Fibroblast of upper back skin (primary cell): ENCODE measurements around the gene FARP1.
A peak's percentile ranks its signal among the peaks of the same experiment; 100 is the strongest.
"Not testable (repeated sequence)": the region's sequence is repeated elsewhere in the genome, so short reads cannot be mapped to it uniquely, and the experiment has no call there.

Experiments used
- DNase-seq: peaks from one replicate; pipeline ENCODE4 v3.0.0-alpha.2; 2013

FARP1 gene

DNA sequence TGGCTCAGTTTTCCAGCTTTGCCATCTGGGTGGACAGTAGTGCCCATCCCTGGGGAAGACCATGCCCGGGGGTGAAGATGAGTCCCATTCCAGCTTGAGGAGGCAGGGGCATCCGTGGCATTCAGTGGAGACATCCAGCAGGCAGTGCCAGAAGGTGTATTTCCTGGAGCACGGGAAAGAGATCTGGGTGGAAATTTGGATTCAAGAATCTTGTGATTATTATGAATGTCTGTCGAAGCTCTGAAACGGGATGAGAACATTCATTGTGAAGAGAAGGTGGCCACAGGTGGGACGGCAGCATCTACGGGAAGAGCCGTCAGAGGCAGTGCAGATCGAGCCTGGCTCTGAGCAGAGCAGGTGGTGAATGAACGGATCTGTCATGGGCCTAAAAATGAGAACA, 201.5 kb downstream of the FARP1 start:
- no peak for DNase-seq

DNA sequence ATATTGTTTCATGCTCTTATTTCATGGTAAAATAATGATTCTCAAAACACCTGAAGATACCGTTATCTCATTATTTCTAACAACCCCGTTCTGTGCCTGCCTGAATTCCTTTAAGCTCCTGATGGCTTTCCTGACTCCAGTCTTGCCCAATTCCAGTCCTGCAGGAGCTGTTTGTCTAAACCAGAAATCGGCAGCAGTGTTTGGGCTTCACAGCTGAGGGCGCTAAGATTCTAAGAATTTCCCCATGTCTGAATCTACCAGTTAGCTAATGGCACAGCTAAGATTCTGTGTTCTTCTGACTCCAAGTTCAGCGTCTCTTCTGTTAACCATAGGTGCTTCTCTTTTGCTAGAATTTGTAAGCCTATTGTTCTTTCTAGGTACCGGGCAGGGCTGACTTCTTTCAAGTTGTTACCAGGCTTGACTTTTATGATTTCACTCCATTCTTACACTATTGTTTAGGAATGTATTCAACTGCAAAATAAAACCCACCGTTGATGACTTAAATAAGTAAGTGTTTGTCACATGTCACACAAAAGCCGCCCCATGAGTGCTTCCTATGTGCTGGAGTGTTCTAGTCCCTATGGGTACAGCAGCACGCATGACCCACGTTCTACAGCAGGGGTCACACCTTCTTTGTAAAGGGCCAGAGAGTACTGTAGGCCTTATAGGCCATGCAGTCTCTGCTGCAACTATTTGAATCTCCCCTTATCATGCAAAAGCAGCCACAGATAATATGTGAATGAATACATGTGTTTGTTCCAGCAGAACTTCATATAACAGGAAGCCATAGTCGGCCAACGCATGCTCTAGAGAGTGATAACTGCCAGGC, 202.4 kb downstream of the FARP1 start:
- no peak for DNase-seq

DNA sequence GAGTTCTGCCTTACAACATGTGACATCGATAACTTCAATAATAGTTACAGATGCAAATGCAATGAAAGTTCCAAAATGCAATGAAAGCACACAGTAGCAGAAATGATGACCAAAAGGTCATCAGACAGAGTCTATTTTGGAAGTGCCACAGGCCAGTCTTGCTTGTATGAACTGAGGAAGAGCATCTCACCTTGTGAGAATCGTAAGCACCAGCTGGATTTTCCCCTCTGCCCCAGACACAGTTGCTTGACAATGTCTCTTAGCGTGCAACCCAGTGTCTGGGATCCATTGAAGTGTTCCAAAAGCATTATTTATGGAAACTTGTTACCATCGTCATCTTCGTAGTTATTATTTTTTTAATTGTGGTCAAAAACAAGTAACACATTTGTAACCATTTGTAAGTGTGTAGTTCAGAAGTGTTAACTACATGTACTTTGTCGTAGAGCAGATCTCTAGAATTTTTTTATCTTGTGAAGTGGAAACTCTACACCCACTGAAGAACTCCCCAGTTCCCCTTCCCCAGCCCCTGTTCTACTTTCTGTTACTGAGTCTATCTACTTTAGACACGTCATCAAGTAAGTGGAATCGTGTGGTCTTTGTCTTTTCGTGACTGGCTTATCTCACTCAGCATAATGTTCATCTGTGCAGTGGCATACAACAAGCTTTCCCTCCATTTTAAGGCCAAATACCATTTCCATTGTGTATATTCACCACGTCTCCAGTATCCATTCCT, 204.2 kb downstream of the FARP1 start:
- DNase-seq = no peak

DNA sequence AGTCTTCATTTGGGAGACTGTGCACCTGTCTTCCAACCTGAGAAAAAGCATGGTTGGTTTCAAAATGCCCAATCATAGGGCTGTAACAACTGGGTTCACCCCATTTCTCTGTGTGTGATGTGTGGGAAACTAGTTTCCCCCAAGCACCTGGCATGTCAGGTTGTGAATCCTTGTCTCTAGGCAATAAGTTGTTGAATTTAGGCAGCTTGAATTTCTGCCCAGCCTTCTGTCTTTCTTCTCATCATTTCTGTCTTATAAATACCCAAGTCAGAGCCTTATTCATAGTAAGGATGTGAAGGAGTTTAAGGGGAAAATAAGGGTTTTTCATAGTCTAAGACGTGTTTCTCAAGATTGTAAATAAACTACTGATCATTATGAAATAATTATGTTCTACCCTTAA, 204.9 kb downstream of the FARP1 start:
- DNase-seq = no peak

DNA sequence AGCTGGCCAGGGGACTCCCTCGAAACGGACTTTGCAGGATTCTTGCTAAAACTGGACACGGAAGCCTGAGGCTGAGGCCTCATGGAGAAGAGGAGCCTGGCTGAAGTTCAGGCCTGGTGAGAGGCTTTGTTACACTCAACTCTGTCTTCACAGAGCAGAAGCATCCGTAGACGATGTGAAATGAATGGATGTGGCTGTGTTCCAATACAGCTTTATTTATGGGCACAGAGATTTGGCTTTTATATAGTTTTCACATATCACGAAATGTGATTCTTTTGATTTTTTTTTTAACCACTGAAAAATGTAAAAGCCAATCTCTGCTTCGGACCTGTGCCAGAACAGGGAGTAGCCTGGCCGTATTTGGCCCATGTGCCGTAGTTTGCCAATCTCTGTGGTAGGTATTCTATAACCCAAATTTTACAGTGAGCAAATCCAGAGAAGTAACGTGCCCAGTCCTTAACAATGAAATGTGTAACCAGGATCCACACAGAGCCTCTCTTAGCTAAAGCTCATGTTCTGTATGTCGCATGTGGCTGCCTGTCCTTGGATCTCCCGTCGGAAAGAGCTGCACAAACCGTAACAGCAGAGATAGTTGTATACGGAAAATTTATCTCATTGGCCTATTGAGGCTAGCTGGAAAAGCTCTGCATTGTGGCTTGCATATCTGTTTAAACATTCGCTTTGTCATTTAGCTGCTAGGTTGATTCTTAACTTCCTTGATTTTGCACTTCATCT, 205.7 kb downstream of the FARP1 start:
- peak; percentile 14 for DNase-seq

DNA sequence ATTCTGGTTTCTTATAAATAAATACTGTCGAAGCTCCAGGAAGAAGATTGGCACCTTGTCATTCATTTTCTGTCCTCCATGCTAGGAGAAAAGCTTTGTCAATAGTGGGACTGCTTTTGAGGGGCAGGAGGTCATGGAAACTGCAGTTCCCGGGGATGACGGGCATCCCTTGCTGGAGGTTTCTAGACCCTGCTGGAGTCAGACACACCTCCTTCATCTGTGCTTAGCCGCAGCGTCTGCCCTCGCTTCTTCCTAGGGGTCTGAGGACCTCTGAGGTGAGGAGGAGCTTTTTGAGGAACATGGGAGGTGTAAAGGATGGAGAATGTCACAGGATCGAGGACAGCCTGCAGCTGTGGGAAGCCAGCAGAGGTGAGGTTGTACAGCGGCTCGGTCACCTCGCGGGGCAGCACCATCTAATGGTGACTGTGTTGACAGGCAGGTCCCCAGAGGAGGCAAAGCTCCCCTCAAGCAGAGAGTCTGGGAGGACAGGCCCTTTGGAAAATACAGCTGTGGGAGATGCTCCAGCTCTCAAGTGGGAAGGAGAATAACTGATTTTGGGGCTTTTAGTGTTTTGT, 206.9 kb downstream of the FARP1 start:
- DNase-seq = no peak

DNA sequence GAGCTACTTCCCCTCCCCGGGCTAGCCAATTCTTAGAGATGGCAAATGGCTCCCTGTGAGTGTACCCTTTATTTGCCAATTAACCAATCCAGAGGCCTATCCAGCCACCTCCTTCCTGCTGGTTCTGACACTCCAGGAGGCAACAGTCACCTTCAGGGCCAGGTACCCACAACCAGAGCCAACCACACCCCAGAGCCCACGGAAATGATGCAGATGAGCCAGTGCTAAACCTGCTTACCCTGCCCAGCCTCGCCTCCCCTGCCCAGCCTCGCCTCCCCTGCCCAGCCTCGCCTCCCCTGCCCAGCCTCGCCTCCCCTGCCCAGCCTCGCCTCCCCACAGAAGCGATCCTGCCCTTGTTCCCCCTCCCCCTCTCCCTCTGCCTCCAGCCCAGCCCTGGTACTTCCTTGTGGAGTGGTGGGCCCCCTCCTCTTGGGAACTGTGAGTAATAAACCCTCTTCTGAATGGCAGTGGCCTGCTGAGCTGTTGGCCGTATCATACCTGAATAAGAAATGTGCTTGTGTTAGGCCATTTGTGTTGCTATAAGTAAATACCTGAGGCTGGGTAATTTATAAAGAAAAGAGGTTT, 207.9 kb downstream of the FARP1 start:
- no peak for DNase-seq

DNA sequence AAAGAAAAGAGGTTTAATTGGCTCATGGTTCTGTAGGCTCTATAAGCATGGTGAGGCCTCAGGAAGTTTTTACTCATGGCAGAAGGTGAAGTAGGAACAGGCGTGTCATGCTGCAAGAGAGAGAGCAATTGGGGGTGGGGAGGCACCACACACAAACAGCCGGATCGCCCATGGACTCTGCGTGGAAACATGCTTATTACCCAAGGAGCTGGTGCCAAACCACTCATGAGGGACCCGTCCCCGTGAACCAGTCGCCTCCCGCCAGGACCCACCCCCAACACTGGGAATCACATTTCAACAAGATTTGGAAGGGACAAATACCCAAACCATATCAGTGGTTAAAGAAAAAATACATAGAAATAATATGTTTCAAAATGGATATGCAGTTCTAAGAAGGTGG, 208.7 kb downstream of the FARP1 start:
- no peak for DNase-seq

DNA sequence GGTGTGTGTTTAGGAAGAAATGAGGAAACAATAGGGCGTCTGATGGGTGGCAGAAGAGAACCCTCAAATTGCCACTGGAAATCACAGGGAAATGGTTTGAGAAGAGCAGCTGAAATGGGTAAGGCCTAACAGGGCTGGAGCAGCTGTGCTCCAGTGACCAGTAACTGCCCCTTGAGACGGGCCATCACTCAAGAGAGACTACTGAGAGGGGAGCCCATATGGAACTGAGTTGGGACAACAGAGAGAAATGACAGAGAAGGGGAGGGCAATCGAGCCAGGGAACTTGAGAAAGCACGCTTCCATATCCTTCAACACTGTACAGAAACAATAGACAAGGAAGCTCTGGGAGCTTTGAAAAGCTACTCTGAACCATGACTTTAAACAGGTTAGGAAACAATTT, 209.3 kb downstream of the FARP1 start:
- DNase-seq = no peak

DNA sequence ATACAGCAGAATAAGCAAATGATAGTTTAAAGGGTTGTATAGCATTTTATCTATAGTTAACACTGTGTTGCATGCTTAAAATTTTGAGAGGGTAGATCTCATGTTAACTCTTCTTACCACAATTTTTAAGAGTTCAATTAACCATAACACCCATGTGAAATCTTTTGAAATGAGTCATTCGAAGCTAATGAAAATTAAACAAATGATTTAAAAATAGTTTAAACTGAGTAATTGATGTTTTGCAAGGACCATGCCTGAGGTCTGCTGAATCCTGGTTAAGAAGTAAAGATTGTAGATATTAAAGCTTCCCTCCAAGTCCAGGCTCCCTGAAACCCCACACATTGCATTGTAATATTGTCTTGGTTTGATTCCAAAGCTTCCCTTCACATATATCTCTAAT, 210.9 kb downstream of the FARP1 start:
- DNase-seq = peak; percentile 18

DNA sequence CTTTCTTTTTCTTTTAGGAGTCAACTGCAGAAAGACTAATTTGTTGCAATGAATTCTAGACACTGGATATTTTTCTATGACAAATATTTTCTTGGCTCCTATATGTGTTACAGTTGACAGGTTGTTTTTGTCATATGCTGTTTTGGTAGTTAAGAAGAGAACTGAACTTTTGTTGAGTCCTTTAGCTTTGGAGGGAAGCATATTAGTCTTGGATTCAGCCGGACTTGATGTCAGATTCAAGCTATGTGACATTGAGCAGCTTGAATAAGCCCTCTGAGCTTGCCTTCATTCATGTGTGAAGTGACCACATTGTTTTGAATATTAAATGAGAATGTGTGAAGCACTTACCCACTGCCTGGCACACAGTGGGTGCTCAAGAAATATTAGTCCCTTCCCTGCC, 216.0 kb downstream of the FARP1 start:
- DNase-seq = no peak

DNA sequence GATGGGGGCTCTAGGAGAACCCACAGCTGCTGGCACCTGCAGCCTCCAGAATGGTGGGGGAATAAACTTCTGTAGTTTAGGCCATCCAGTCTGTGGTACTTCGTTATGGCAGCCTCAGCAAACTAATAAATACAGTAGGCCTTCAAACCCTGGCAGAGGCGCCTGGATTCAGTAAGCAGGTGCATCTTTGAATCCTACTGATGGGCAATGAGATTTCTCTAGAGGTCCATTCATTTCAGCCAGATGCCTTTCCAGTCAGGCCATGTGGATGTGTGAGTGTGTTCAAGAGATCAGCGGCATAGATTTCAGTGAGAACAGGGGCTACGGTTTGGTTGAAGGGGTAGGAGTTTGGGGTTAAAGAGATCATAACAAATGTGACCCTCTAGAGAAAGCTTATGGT, 217.7 kb downstream of the FARP1 start:
- no peak for DNase-seq

DNA sequence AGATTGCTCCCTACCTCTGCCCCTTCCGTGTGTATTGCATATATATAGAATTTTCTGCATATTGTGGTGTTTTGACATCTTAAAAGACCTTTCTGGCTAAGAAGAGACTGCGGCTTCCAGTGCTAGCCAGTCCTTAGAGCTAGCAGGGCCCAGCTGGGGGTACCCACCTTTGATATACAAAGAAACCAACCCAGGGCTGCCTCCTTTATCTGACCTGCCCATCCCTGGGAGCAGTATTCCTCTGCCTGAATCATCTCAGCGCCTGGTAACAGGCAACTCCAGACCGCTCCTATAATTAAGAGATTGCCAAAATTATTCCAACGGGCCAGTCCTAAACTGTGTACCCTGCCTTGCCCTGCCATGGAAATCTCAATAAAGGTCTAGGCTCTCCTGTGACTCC, 220.4 kb downstream of the FARP1 start:
- no peak for DNase-seq

DNA sequence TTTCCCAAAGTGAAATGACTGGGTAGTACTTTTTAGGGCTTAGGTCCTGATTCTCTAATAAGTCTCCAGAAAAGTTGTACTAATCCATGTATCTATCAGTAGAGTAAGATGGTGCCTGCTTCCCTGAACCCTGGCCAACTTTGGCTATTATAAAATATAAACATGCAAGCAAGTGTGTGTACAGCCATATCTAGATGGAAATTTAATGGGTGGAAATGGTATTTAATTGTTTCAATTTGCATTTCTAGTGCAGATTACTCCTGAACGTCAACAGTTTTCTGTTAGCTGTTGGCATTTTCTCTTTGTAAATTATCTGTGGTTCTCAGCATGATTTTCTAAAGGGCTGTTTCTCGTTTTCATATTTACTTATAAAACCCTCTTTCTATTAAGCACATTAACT, 221.3 kb downstream of the FARP1 start:
- DNase-seq = no peak

DNA sequence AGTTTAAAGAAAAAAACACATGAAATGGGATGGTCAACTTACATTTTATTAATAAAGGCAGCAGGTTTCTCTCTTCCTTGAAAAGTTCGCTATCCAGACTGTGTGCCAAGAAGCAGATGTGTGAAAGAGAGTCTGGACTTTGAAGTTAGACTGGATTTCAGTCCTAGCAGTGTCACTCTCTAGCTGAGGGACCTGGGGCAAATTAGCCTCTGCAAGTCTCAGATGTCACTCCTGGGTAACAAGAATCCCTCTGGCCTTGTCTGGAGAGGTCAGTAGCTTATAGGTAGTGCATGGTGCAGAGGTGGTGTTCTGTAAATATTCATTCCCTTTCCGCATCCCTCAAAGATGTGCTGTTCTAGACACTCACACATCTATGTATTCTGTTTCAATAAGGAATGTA, 221.8 kb downstream of the FARP1 start:
- no peak for DNase-seq

DNA sequence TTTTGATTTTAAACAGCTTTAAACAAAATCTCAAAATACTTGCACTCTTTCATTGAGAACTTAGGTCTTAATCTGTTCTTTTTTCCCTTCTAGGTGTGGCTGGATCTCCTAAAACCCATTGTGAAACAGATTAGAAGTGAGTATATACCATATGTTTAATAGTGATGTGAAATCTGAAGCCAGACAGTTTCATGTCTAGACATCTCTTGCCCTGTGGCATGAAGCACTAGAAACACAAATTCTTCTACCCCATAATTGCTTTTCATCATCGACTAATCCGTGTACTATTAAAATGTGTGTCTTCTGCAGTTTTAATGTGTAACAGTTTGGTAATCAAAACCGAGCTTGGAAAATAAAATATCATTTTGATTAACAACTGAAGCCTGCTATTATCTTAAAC, 222.4 kb downstream of the FARP1 start:
- peak; percentile 35 for DNase-seq

DNA sequence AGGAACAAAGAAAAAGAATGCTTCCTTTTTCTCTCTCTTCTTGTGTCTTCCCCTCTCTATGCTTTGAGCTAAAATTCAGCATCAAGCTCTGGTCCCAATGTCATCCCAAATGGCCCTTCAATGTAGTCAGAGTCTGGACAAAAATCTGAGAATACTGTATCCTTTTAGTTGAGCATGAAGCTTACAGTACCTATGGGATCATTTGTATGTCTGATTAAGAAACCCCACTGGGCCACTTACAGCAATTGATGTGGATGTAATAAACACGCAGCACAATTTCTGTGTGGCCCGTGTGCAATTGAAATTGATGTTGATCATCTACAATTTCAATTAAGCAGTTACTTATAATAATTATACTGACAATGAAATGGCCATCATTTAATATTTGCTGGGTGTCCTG, 223.1 kb downstream of the FARP1 start:
- no peak for DNase-seq

DNA sequence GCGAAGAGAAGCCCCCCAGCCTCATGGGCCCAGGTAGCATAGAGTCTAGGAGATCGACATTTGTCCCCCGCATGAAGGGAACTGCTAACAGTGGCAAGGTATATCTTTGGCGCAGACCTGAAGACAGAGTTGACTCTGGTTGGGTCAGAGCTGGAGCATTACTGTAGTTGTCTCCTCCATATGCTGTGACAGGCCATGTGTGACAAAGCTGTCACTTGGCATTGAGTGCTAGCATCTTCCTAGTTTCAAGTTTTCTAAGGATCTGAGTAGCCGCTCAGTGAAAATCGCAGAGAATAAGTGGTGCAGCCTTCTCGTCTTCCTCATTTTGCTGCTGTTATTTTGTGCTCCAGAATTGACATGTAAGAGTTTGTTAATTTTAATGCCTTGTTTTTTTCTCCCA, 223.5 kb downstream of the FARP1 start:
- no peak for DNase-seq

DNA sequence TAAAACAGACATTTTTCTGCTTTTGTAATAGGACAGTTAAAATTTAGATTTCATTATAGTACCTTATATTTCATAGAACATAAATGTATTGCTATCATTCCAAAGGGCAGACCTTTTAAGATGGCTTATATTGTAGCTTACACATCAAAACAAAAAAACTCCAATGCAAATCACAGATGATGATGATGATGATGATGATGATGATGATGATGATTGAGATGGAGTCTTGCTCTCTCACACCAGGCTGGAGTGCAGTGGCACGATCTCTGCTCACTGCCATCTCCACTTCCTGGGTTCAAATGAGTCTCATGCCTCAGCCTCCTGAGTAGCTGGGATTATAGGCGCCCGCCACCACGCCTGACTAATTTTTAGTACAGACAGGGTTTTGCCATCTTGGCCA, 224.1 kb downstream of the FARP1 start:
- no peak for DNase-seq

DNA sequence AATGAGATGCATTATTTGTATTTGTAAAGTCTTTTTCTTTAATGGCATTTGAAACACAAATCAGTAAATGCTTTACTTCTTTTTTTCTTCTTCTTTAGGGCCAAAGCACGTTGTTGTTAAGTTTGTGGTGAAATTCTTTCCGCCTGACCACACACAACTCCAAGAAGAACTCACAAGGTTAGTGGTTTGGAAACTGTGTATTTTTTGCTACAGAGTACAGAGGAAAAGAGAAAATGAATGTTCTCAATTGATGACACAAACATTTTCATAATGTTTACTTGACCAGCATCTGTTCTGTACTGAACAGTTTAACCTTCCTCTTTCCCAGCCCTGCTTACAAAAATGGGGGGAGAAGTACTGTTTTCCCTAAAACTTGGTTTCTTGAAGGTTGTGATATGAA, 225.1 kb downstream of the FARP1 start:
- peak; percentile 21 for DNase-seq

DNA sequence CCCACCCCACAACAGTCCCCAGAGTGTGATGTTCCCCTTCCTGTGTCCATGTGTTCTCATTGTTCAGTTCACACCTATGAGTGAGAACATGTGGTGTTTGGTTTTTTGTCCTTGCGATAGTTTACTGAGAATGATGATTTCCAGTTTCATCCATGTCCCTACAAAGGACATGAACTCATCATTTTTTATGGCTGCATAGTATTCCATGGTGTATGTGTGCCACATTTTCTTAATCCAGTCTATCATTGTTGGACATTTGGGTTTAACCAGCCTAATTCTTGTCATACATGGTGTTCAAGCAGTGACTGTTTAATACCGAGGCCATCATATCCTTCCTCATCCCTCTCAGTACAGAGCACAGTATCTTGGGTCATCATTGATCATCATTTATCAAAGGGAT, 226.6 kb downstream of the FARP1 start:
- not testable (repeated sequence) for DNase-seq

DNA sequence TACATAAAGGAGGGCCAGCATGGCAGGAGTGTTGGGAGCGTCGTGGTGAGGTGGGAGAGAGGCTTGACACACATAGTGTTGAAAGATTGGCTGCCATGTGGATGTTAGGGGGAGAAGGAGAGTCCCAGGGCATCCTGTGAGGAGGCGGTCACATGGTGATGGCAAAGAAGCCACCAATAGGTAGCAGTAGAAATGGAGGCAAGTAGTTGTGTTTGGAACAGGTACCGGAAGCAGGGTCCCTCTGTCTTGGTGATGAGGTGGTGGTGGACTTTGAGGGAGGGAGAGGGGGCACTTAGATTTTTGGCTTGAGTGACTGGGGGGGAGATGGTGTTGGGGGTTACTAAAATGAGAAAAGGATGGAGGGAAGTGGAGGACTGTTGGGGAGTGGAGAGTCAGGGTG, 227.4 kb downstream of the FARP1 start:
- no peak for DNase-seq
